HepG2 (cell line): ENCODE results near the gene FOSB. TPM values are rescaled to one million over a fixed set of nuclear protein-coding genes. Genes with fewer than 3 reads are reported as not detected.

Experiments used
- ATF7-NPFF ChIP-seq: sonication (generic); formaldehyde crosslinking; IDR thresholded peaks from 2 replicates; pipeline ENCODE4 v1.8.1; 2023; ENCODE audit warnings: mild to moderate bottlenecking, low read depth, missing genetic modification reagents, moderate library complexity
- HOXA3 ChIP-seq: sonication (generic); formaldehyde crosslinking; IDR thresholded peaks from 2 replicates; pipeline ENCODE4 v1.5.0; 2020; ENCODE audit warnings: missing genetic modification reagents
- NCOA2 ChIP-seq: sonication (generic); formaldehyde crosslinking; IDR thresholded peaks from 2 replicates; pipeline ENCODE4 v1.8.0; 2022; ENCODE audit warnings: inconsistent platforms
- NFIC ChIP-seq: IDR thresholded peaks from 2 replicates; pipeline ENCODE4 v1.6.1; 2012; ENCODE audit warnings: mild to moderate bottlenecking, low read length, inconsistent platforms
- NR2F6 ChIP-seq, 2 experiments: IDR thresholded peaks; 2 replicates each; pipeline ENCODE4 v1.6.1; 2016; ENCODE audit warnings: antibody characterized with exemption in 1 of 2, mild to moderate bottlenecking in 1 of 2
- NRL ChIP-seq: sonication (generic); formaldehyde crosslinking; IDR thresholded peaks from 2 replicates; pipeline ENCODE4 v1.5.0; 2020; ENCODE audit warnings: missing genetic modification reagents, mild to moderate bottlenecking, moderate library complexity, borderline replicate concordance
- PRMT3 ChIP-seq: sonication (generic); formaldehyde crosslinking; IDR thresholded peaks from 2 replicates; pipeline ENCODE4 v1.8.1; 2022; ENCODE audit warnings: low read depth, mild to moderate bottlenecking, moderate library complexity, missing genetic modification reagents, borderline replicate concordance
- RFXANK ChIP-seq: IDR thresholded peaks from 2 replicates; pipeline ENCODE4 v1.6.1; 2016
- SMARCC2 ChIP-seq: fragments of 450-650 bp; IDR thresholded peaks from 2 replicates; pipeline ENCODE4 v1.6.1; 2017; ENCODE audit warnings: antibody characterized with exemption, mild to moderate bottlenecking
- ZFX ChIP-seq: sonication (generic); formaldehyde crosslinking; IDR thresholded peaks from 2 replicates; pipeline ENCODE4 v1.4.0; 2020; ENCODE audit warnings: mild to moderate bottlenecking, low read depth, missing genetic modification reagents, moderate library complexity
- ZNF317 ChIP-seq: sonication (generic); formaldehyde crosslinking; IDR thresholded peaks from 2 replicates; pipeline ENCODE4 v1.5.0; 2020; ENCODE audit warnings: mild to moderate bottlenecking, missing genetic modification reagents
- ZNF557 ChIP-seq: sonication (generic); formaldehyde crosslinking; IDR thresholded peaks from 2 replicates; pipeline ENCODE4 v1.4.0; 2020; ENCODE audit warnings: missing genetic modification reagents
- ZNF572 ChIP-seq: sonication (generic); formaldehyde crosslinking; IDR thresholded peaks from 2 replicates; pipeline ENCODE4 v1.5.1; 2020; ENCODE audit warnings: mild to moderate bottlenecking, missing genetic modification reagents
- ZNF746 ChIP-seq: sonication (generic); formaldehyde crosslinking; IDR thresholded peaks from 2 replicates; pipeline ENCODE4 v1.8.0; 2022; ENCODE audit warnings: mild to moderate bottlenecking, missing genetic modification reagents
- ZNF790 ChIP-seq: sonication (generic); formaldehyde crosslinking; IDR thresholded peaks from 2 replicates; pipeline ENCODE4 v1.8.0; 2022; ENCODE audit warnings: missing genetic modification reagents, mild to moderate bottlenecking, borderline replicate concordance
- polyA plus RNA-seq, 8 experiments: library from polyadenylated mRNA; depleted of rRNA in 3 of 8; stranded (reverse) in 7 of 8; unstranded in 1 of 8; fragments of >200 nt; fragmentation: Illumina TruSeq in 4 of 8; extraction: Trizol in 4 of 8; gene quantifications; 2 replicates each; pipeline versions ENCODE4 v1.2.1 to v1.2.3, GENCODE V29; 2011 to 2016; ENCODE audit warnings: low read depth in 4 of 8, missing spikeins in 1 of 8, mixed read lengths in 1 of 8; ENCODE audit not compliant: insufficient read depth in 1 of 8
- total RNA-seq, 5 experiments: library from RNA; depleted of rRNA; stranded (reverse); fragments of >200 nt; fragmentation: Illumina TruSeq; extraction: Trizol; gene quantifications; 2 replicates each; pipeline ENCODE4 v1.2.3, GENCODE V29; 2016; ENCODE audit warnings: low read depth in 1 of 5
- TF ChIP-seq, protein P1 (sequence below): sonication (generic); formaldehyde crosslinking; IDR thresholded peaks from 2 replicates; pipeline ENCODE4 v1.5.0; 2020; ENCODE audit warnings: mild to moderate bottlenecking, missing genetic modification reagents, moderate library complexity
- TF ChIP-seq, protein P2 (sequence below): sonication (generic); formaldehyde crosslinking; IDR thresholded peaks from 2 replicates; pipeline ENCODE4 v1.8.0; 2022; ENCODE audit warnings: missing genetic modification reagents, mild to moderate bottlenecking, inconsistent platforms, borderline replicate concordance
- TF ChIP-seq, protein P3 (sequence below): sonication (generic); formaldehyde crosslinking; IDR thresholded peaks from 2 replicates; pipeline ENCODE4 v1.5.0; 2020; ENCODE audit warnings: mild to moderate bottlenecking, low read depth, missing genetic modification reagents, borderline replicate concordance
- TF ChIP-seq, protein P4 (sequence below): IDR thresholded peaks from 2 replicates; pipeline ENCODE4 v1.6.1; 2016
- TF ChIP-seq, protein P5 (sequence below): sonication (generic); formaldehyde crosslinking; IDR thresholded peaks from 2 replicates; pipeline ENCODE4 v1.8.1; 2022; ENCODE audit warnings: mild to moderate bottlenecking, missing genetic modification reagents
- TF ChIP-seq, protein P6 (sequence below): sonication (generic); formaldehyde crosslinking; IDR thresholded peaks from 2 replicates; pipeline ENCODE4 v1.5.0; 2020; ENCODE audit warnings: missing genetic modification reagents

FOSB gene
- total and polyA plus RNA-seq, 2 of the 13 experiments (the other 11 are each of a cell fraction or from before 2014, with no cell fraction given) = 2.8 to 6.0 TPM

DNA sequence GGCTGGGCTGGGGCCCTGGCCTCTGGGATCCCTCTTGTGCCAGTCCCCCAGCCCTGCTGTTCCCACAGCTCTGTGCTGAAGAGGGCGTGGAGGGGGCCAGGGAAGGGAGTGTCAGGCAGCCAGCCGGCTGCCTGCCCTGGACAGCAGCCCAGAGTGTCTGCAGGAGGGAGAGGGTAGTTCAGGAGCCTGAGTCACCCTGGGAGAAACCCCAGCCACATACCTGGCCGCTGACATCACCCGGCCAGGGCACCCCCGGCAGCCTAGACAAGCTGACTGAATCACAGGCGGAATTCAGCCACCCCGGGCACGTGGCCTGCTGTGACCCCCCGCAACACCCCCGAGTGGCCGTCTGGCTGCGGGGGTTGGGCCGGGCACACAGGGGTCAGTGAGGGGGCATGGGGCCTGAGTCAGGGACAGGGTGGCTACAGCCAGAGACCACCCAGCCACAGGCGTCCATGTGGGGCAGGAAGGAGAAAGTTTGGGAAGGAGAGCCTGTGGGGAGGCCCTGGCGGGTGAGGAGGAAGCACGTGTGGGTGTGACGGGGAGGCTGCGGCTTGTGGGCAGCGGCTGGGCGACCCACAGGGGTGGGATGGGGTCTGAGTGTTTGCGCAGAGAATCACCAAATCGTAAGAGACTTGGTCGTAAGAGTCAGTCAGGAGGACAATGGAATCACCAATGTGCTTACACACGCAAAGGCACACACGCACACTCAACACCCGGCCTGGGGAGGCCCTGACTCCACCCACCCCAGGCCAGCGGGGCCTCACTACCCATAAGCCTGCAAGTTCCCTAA, 11.9 kb upstream of the FOSB start (continued):
- TF ChIP-seq, protein P1, sequence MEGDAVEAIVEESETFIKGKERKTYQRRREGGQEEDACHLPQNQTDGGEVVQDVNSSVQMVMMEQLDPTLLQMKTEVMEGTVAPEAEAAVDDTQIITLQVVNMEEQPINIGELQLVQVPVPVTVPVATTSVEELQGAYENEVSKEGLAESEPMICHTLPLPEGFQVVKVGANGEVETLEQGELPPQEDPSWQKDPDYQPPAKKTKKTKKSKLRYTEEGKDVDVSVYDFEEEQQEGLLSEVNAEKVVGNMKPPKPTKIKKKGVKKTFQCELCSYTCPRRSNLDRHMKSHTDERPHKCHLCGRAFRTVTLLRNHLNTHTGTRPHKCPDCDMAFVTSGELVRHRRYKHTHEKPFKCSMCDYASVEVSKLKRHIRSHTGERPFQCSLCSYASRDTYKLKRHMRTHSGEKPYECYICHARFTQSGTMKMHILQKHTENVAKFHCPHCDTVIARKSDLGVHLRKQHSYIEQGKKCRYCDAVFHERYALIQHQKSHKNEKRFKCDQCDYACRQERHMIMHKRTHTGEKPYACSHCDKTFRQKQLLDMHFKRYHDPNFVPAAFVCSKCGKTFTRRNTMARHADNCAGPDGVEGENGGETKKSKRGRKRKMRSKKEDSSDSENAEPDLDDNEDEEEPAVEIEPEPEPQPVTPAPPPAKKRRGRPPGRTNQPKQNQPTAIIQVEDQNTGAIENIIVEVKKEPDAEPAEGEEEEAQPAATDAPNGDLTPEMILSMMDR (CRISPR knock-in tag) = no peak
- TF ChIP-seq ZNF790 = no peak
- TF ChIP-seq, protein P2, sequence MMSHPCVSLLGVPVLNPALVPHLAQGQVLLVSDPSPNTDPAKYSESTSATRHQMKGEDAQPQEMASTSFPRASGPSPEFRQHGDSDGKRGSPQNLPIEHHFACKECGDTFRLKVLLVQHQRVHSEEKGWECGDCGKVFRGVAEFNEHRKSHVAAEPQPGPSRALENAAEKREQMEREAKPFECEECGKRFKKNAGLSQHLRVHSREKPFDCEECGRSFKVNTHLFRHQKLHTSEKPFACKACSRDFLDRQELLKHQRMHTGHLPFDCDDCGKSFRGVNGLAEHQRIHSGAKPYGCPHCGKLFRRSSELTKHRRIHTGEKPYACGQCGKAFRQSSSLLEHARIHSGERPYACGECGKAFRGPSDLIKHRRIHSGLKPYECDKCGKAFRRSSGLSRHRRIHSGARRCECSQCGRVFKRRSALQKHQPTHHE (CRISPR knock-in tag) = 0 out of 2 replicates have a peak, but pooled peaks have one; percentile 51
- TF ChIP-seq NRL (CRISPR knock-in tag) = 0 out of 2 replicates have a peak, but pooled peaks have one; percentile 43
- TF ChIP-seq ZFX (CRISPR knock-in tag) = peak; percentile 50
- TF ChIP-seq, protein P3, sequence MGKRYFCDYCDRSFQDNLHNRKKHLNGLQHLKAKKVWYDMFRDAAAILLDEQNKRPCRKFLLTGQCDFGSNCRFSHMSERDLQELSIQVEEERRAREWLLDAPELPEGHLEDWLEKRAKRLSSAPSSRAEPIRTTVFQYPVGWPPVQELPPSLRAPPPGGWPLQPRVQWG = no peak
- no peak for TF ChIP-seq PRMT3 (CRISPR knock-in tag)
- 0 out of 2 replicates have a peak, but pooled peaks have one; percentile 56 for TF ChIP-seq NFIC
- TF ChIP-seq ZNF746 (CRISPR knock-in tag) = no peak
- no peak; the same call in none of the 2 replicates for TF ChIP-seq NR2F6 (IDR thresholded peaks at IDR 0.05)
- peak; percentile 63 for TF ChIP-seq NR2F6 (CRISPR knock-in tag; IDR thresholded peaks at IDR 0.05)
- peak; percentile 40; the same call in 1 of the 2 replicates for TF ChIP-seq HOXA3
- TF ChIP-seq RFXANK (CRISPR knock-in tag) = no peak
- 0 out of 2 replicates have a peak, but pooled peaks have one; percentile 52 for TF ChIP-seq ZNF572 (CRISPR knock-in tag)
- TF ChIP-seq ZNF557 (CRISPR knock-in tag) = peak; percentile 48; the same call in 1 of the 2 replicates
- TF ChIP-seq SMARCC2 = no peak
- TF ChIP-seq, protein P4, sequence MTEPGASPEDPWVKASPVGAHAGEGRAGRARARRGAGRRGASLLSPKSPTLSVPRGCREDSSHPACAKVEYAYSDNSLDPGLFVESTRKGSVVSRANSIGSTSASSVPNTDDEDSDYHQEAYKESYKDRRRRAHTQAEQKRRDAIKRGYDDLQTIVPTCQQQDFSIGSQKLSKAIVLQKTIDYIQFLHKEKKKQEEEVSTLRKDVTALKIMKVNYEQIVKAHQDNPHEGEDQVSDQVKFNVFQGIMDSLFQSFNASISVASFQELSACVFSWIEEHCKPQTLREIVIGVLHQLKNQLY (CRISPR knock-in tag) = peak; percentile 74
- no peak for TF ChIP-seq NCOA2 (CRISPR knock-in tag)
- TF ChIP-seq, protein P5, sequence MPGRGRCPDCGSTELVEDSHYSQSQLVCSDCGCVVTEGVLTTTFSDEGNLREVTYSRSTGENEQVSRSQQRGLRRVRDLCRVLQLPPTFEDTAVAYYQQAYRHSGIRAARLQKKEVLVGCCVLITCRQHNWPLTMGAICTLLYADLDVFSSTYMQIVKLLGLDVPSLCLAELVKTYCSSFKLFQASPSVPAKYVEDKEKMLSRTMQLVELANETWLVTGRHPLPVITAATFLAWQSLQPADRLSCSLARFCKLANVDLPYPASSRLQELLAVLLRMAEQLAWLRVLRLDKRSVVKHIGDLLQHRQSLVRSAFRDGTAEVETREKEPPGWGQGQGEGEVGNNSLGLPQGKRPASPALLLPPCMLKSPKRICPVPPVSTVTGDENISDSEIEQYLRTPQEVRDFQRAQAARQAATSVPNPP (CRISPR knock-in tag) = no peak
- TF ChIP-seq, protein P6, sequence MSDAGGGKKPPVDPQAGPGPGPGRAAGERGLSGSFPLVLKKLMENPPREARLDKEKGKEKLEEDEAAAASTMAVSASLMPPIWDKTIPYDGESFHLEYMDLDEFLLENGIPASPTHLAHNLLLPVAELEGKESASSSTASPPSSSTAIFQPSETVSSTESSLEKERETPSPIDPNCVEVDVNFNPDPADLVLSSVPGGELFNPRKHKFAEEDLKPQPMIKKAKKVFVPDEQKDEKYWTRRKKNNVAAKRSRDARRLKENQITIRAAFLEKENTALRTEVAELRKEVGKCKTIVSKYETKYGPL (CRISPR knock-in tag) = no peak
- TF ChIP-seq ATF7-NPFF (CRISPR knock-in tag) = 0 out of 2 replicates have a peak, but pooled peaks have one; percentile 75
- TF ChIP-seq ZNF317 = no peak
